Upper lobe of left lung (tissue), 6 donors: ENCODE results near the gene ZNF714. TPM values are rescaled to one million over a fixed set of nuclear protein-coding genes. Genes with fewer than 3 reads are reported as not detected.

Experiments
- ATAC-seq, 2 donors: fragments of 200-7000 bp; cut with Tn5 transposase; one replicate each; pipeline ENCODE4 v1.9.1; 2022; ENCODE audit warnings: mild to moderate bottlenecking in 2 of 2, moderate library complexity in 2 of 2; ENCODE audit not compliant: low FRiP score in 2 of 2
- DNase-seq, 2 donors: peaks; one replicate each; pipeline ENCODE4 v3.0.0-alpha.2; 2019 to 2020
- H3K27ac ChIP-seq, 4 donors: fragments of 200-600 bp; sonication (generic); one replicate each; pipeline ENCODE4 v1.5.1; 2016 to 2019
- H3K27me3 ChIP-seq, 4 donors: fragments of 200-600 bp; sonication (generic); one replicate each; pipeline ENCODE4 v1.5.1; 2017 to 2019
- H3K36me3 ChIP-seq, 4 donors: fragments of 200-600 bp; sonication (generic); one replicate each; pipeline ENCODE4 v1.5.1; 2016 to 2019
- H3K4me1 ChIP-seq, 4 donors: fragments of 200-600 bp; sonication (generic); one replicate each; pipeline ENCODE4 v1.5.1; 2018 to 2019
- H3K4me3 ChIP-seq, 4 donors: fragments of 200-600 bp; sonication (generic); one replicate each; pipeline ENCODE4 v1.5.1; 2017 to 2019; ENCODE audit warnings: mild to moderate bottlenecking in 2 of 4, moderate library complexity in 1 of 4
- H3K9me3 ChIP-seq, 4 donors: fragments of 200-600 bp; sonication (generic); one replicate each; pipeline ENCODE4 v1.5.1; 2018 to 2019
- EP300 ChIP-seq, 4 donors: sonication (generic); formaldehyde crosslinking; IDR thresholded peaks; one replicate each; pipeline ENCODE4 v1.5.1; 2017; ENCODE audit warnings: antibody characterized with exemption in 4 of 4, control low read depth in 2 of 4
- POLR2A ChIP-seq, 4 donors: fragments of 450-650 bp; IDR thresholded peaks; one replicate each; pipeline ENCODE4 v1.5.1; 2016 to 2017; ENCODE audit warnings: antibody characterized with exemption in 4 of 4, mild to moderate bottlenecking in 2 of 4
- POLR2AphosphoS5 ChIP-seq, 2 donors: sonication (generic); formaldehyde crosslinking; IDR thresholded peaks; one replicate each; pipeline ENCODE4 v1.5.1; 2017; ENCODE audit warnings: antibody characterized with exemption in 2 of 2
- WGBS, 2 donors: methylation state at CpG; one replicate each; pipeline ENCODE4 v1.1.5; 2017 to 2018; 5-methylcytosine and 5-hydroxymethylcytosine counted together
- total RNA-seq, 6 donors: library from RNA; depleted of rRNA in 4 of 6; stranded (reverse); fragments of >200 nt in 4 of 6; gene quantifications; one replicate each; pipeline versions ENCODE4 v1.1.0 to v1.2.1, GENCODE V29; 2016 to 2021
- TF ChIP-seq, protein P1 (sequence below), 6 experiments: fragments of 450-650 bp in 4 of 6; fragments of 200-600 bp in 2 of 6; sonication (generic) in 2 of 6; IDR thresholded peaks; one replicate each; pipeline ENCODE4 v1.5.1; 2016 to 2019; ENCODE audit warnings: antibody characterized with exemption in 6 of 6
- donor health status: DM: no; HTN: no; CAD: no; lungs with moderate emphysema.
- donor health status: DM: no; HTN: yes; CAD: no; lungs with severe emphysema.

ZNF714 gene
- total RNA-seq, 6 donors from 2014 or later = 4.1 to 22.3 (median 11.9) TPM

DNA sequence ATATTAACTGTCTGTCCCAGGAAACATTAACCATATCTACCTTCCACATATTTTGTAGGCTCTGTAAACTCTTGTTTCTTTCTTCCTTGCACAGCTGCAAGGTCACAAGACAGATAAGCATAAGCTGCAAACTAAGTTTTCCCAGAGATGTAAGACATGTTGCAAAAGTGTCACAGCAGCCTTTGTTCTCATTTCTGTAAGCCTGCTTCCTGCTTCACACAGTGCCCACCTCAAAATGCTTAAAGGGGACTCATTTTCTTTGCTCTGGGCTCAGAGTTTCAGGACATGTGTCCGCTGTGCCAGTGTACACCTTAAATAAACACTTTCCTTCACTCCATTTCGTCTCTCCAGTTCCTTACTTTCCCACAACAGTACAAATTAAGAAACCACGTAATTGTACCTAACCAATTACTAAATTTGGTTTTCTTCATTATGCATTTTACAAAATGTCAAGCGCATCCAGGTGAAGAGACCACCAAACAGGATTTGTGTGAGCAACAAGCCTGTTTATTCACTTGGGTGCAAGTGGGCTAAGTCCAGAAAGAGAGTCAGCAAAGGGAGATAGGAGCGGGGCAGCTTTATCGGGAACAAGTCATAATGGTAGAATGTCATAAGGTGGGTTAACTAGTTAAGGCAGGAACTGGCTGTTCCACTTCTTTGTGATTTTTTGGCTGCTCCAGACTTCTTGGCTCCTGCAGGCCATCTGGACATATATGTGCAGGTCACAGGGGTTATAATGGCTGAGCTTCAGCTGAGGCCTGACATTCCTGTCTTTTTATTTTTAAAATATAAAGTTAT is 47.1 kb downstream of the ZNF714 start:
- no peak for ATAC-seq
- Histone ChIP-seq H3K4me3 (no peak overlapping the region), H3K27ac (peak overlapping the region in 2 of 4 donors; percentile 21 to 51), H3K27me3 (no peaks in the 10 kb centered on the region), H3K4me1 (peaks cover 0 to 3% (median 0%) of the 10 kb centered on the region in 4 donors), H3K36me3 (no peaks in the 10 kb centered on the region), H3K9me3 (no peaks in the 10 kb centered on the region)
- WGBS, 2 donors = 65 to 69% methylated on average over 6 of the region's 6 CpGs
- TF ChIP-seq, protein P1, sequence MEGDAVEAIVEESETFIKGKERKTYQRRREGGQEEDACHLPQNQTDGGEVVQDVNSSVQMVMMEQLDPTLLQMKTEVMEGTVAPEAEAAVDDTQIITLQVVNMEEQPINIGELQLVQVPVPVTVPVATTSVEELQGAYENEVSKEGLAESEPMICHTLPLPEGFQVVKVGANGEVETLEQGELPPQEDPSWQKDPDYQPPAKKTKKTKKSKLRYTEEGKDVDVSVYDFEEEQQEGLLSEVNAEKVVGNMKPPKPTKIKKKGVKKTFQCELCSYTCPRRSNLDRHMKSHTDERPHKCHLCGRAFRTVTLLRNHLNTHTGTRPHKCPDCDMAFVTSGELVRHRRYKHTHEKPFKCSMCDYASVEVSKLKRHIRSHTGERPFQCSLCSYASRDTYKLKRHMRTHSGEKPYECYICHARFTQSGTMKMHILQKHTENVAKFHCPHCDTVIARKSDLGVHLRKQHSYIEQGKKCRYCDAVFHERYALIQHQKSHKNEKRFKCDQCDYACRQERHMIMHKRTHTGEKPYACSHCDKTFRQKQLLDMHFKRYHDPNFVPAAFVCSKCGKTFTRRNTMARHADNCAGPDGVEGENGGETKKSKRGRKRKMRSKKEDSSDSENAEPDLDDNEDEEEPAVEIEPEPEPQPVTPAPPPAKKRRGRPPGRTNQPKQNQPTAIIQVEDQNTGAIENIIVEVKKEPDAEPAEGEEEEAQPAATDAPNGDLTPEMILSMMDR (IDR thresholded peaks at IDR 0.05) = no peak
- TF ChIP-seq POLR2A (IDR thresholded peaks at IDR 0.05) (no peak), POLR2AphosphoS5 (IDR thresholded peaks at IDR 0.05) (no peak), EP300 (IDR thresholded peaks at IDR 0.05) (no peak)
- DNase-seq = no peak

DNA sequence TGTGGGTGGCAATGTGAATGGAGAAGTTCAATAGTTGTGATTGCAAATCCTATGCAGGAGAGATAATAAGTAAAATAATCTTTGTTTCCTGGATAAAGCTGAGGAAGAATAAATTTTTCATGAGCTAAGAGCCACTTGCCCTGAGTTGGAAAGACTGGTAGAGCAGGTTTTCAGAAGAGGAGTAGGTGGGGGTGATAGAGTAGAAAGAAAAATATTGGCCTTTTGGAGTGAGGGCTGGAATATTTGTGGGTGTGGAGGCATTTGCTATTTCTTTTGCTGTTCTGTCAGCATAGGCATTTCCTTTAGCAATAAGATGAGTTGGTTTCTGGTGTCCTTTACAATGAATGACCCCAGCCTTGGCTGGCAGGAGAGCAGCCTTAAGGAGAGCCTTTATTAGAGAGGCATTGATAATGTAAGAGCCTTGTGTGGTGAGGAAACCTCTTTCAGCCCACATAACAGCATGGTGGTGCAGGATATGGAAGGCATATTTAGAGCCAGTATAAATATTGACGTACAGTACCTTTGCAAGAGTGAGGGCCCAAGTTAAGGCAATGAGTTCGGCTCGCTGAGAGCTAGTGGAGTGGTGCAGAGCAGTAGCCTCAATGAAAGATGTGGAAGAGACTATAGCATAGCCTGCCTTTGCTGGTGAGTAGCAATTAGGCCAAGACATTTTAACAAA is 48.2 kb downstream of the ZNF714 start:
- Histone ChIP-seq H3K4me1 (peaks cover 0 to 3% (median 0%) of the 10 kb centered on the region in 4 donors), H3K9me3 (no peaks in the 10 kb centered on the region), H3K27me3 (no peaks in the 10 kb centered on the region), H3K4me3 (no peak overlapping the region), H3K36me3 (no peaks in the 10 kb centered on the region), H3K27ac (peak overlapping the region in 2 of 4 donors; percentile 21 to 51)
- TF ChIP-seq, protein P1 (IDR thresholded peaks at IDR 0.05) = no peak
- no peak for TF ChIP-seq POLR2A (IDR thresholded peaks at IDR 0.05)
- no peak for TF ChIP-seq POLR2AphosphoS5 (IDR thresholded peaks at IDR 0.05)
- no peak for TF ChIP-seq EP300 (IDR thresholded peaks at IDR 0.05)
- ATAC-seq (peak in 1 of 2 donors; percentile 68), DNase-seq (peak in 1 of 2 donors; percentile 63)
- WGBS, 2 donors = 42 to 72% methylated on average over 3 of the region's 3 CpGs

DNA sequence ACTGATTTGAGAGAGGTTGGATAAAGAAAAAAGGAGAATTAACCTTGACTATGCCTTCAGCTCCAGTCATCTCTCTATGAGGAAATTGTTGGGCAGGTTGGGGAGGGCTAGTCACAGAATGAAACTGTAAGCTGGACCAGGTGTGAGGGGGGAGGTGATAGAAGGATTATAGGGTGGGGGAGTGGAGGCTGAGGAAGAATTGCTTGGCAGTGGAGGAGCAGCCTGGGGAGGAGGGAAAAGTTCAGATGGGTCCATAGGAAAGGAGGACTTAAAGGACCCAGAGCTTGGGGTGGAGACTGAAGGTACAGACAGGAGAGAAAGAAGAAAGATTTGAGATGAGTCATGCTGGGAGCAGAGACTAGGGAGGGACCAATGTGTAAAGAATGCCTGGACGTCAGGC is 51.6 kb downstream of the ZNF714 start:
- Histone ChIP-seq H3K36me3 (no peaks in the 10 kb centered on the region), H3K4me3 (no peak overlapping the region), H3K4me1 (peaks cover 0 to 3% (median 0%) of the 10 kb centered on the region in 4 donors), H3K27ac (no peak overlapping the region), H3K27me3 (no peaks in the 10 kb centered on the region), H3K9me3 (no peaks in the 10 kb centered on the region)
- ATAC-seq = no peak
- no peak for DNase-seq
- TF ChIP-seq POLR2A (IDR thresholded peaks at IDR 0.05) (no peak), POLR2AphosphoS5 (IDR thresholded peaks at IDR 0.05) (no peak), EP300 (IDR thresholded peaks at IDR 0.05) (no peak)
- TF ChIP-seq, protein P1 (IDR thresholded peaks at IDR 0.05) = no peak
- 57 to 68% methylated on average over 1 of the region's 1 CpG for WGBS, 2 donors

DNA sequence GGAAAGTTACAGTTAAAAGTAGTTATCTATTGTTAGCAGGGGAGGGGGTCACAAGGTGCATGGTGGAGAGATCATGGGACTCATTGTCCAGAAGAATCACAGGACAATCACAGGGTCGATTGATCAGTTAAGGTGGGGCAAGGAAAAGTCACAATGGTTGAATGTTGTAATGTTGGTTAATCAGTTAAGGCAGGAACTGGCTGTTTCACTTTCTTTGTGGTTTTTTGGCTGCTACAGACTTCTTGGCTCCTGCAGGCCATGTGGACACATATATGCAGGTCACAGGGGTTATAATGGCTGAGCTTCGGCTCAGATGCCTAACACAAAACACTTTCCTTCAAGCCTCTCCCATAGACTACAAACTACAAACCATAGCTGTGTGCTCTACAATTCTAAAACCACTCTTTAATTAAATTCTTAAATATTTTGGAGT is 52.9 kb downstream of the ZNF714 start:
- no peak for ATAC-seq
- Histone ChIP-seq H3K27me3 (no peaks in the 10 kb centered on the region), H3K27ac (no peak overlapping the region), H3K4me1 (no peaks in the 10 kb centered on the region), H3K36me3 (no peaks in the 10 kb centered on the region), H3K4me3 (no peak overlapping the region), H3K9me3 (no peaks in the 10 kb centered on the region)
- no peak for DNase-seq
- 67% methylated on average over 2 of the region's 2 CpGs for WGBS, 2 donors
- TF ChIP-seq, protein P1 (IDR thresholded peaks at IDR 0.05) = no peak
- TF ChIP-seq POLR2A (IDR thresholded peaks at IDR 0.05) = no peak
- TF ChIP-seq EP300 (IDR thresholded peaks at IDR 0.05) = no peak
- no peak for TF ChIP-seq POLR2AphosphoS5 (IDR thresholded peaks at IDR 0.05)
